Stimulated activated CD4-positive, alpha-beta T cell treated with anti-CD3 and anti-CD28 coated beads, Interleukin-4, amount 100 ng/mL, for 24 hours (primary cell): ENCODE measurements around the gene PRX.
"Not testable (repeated sequence)": the region's sequence is repeated elsewhere in the genome, so short reads cannot be mapped to it uniquely, and the experiment has no call there.

Source experiments
- DNase-seq: peaks from one replicate; pipeline ENCODE4 v3.0.0-alpha.2; 2020

PRX gene

GRCh38 chr19:40413291-40413845 is at the start of gene PRX:
Gene PRX, minus strand, starts transcription at chr19:40413378. Its CDS starts 5,446 bp downstream, at chr19:40407932.
- DNase-seq = no peak

- no peak for DNase-seq
These were observed 48.6 kb upstream of the PRX start for GRCh38 chr19:40461669-40462221.

- DNase-seq = no peak
These were observed 47.0 kb upstream of the PRX start for GRCh38 chr19:40460185-40460584.

- DNase-seq = no peak
These were observed 45.4 kb upstream of the PRX start for GRCh38 chr19:40458597-40458974.

GRCh38 chr19:40457953-40458596 is 44.9 kb upstream of the PRX start:
- DNase-seq = no peak

GRCh38 chr19:40457048-40457447 is 43.9 kb upstream of the PRX start:
- no peak for DNase-seq

GRCh38 chr19:40453943-40454342 is 40.8 kb upstream of the PRX start:
- not testable (repeated sequence) for DNase-seq

GRCh38 chr19:40453151-40453735 is 40.1 kb upstream of the PRX start:
- no peak for DNase-seq

GRCh38 chr19:40452016-40452415 is 38.8 kb upstream of the PRX start:
- DNase-seq = no peak

GRCh38 chr19:40450664-40451063 is 37.5 kb upstream of the PRX start:
- no peak for DNase-seq

GRCh38 chr19:40449506-40449905 is 36.3 kb upstream of the PRX start:
- DNase-seq = no peak

GRCh38 chr19:40446263-40446784 is 33.1 kb upstream of the PRX start:
- no peak for DNase-seq

- DNase-seq = no peak
These were observed 32.6 kb upstream of the PRX start for GRCh38 chr19:40445780-40446262.

GRCh38 chr19:40444825-40445312 is 31.7 kb upstream of the PRX start:
- DNase-seq = no peak

GRCh38 chr19:40444000-40444824 is 31.0 kb upstream of the PRX start, which contains the start of gene SERTAD3:
Gene SERTAD3, minus strand, starts transcription at chr19:40444335. Its CDS starts 2,255 bp downstream, at chr19:40442080.
- peak; percentile 96 for DNase-seq

- DNase-seq = peak; percentile 99
These were observed 30.2 kb upstream of the PRX start for GRCh38 chr19:40443131-40443999.

GRCh38 chr19:40442328-40443130 is 29.4 kb upstream of the PRX start:
- DNase-seq = no peak

GRCh38 chr19:40441719-40442253 is 28.6 kb upstream of the PRX start:
- no peak for DNase-seq

GRCh38 chr19:40438284-40438683 is 25.1 kb upstream of the PRX start:
- no peak for DNase-seq
